NCI-H69 (cell line): Measurements from ENCODE around the gene BOC.

ENCODE experiments used
- DNase-seq: peaks from one replicate; lab custom pipeline; 2025; lab: John Stamatoyannopoulos, UW

BOC gene

GRCh38 chr3:113251817-113252216 is 40.5 kb downstream of the BOC start:
- DNase-seq = no peak

GRCh38 chr3:113252553-113252952 is 41.2 kb downstream of the BOC start:
- no peak for DNase-seq

GRCh38 chr3:113253702-113254101 is 42.3 kb downstream of the BOC start:
- DNase-seq = peak; percentile 29

GRCh38 chr3:113254171-113254947 is 43.0 kb downstream of the BOC start:
- no peak for DNase-seq

GRCh38 chr3:113255100-113255853 is 43.9 kb downstream of the BOC start:
- no peak for DNase-seq

- no peak for DNase-seq
These were observed 44.7 kb downstream of the BOC start for GRCh38 chr3:113255854-113256615.

- no peak for DNase-seq
These were observed 47.0 kb downstream of the BOC start for GRCh38 chr3:113258361-113258760.

GRCh38 chr3:113259196-113259595 is 47.8 kb downstream of the BOC start:
- DNase-seq = no peak

GRCh38 chr3:113261063-113261625 is 49.8 kb downstream of the BOC start:
- DNase-seq = no peak

- DNase-seq = peak; percentile 57
These were observed 50.4 kb downstream of the BOC start for GRCh38 chr3:113261626-113262303.

- no peak for DNase-seq
These were observed 50.9 kb downstream of the BOC start for GRCh38 chr3:113262304-113262665.

GRCh38 chr3:113263020-113263419 is 51.7 kb downstream of the BOC start:
- DNase-seq = no peak

GRCh38 chr3:113263778-113264177 is 52.4 kb downstream of the BOC start:
- DNase-seq = no peak

GRCh38 chr3:113264283-113265131 is 53.1 kb downstream of the BOC start:
- peak; percentile 83 for DNase-seq

- DNase-seq = no peak
These were observed 53.9 kb downstream of the BOC start for GRCh38 chr3:113265231-113265630.

- peak; percentile 80 for DNase-seq
These were observed 55.4 kb downstream of the BOC start for GRCh38 chr3:113266738-113267137.

GRCh38 chr3:113268311-113268710 is 57.0 kb downstream of the BOC start:
- DNase-seq = no peak

- peak; percentile 75 for DNase-seq
These were observed 57.6 kb downstream of the BOC start for GRCh38 chr3:113268942-113269341.

- peak; percentile 49 for DNase-seq
These were observed 58.3 kb downstream of the BOC start for GRCh38 chr3:113269661-113270060.

- peak; percentile 40 for DNase-seq
These were observed 58.7 kb downstream of the BOC start for GRCh38 chr3:113270068-113270467.

GRCh38 chr3:113270786-113271185 is 59.4 kb downstream of the BOC start:
- DNase-seq = no peak
